ENCODE data around the gene FBN2. TPM values are rescaled to one million over a fixed set of nuclear protein-coding genes. Genes with fewer than 3 reads are reported as not detected.
A peak's percentile ranks its signal among the peaks of the same experiment; 100 is the strongest.

FBN2 gene
- total RNA-seq, 1 experiment from 2014 or later, result 0.31 TPM

- H3K36me3 Mint-ChIP-seq (ENCODE audit: insufficient read depth, unreplicated experiment), result peaks cover 5% of the 10 kb centered on the region
- intact Hi-C loops (cut with micrococcal nuclease; ENCODE audit: unreplicated experiment), result no loop called here
- peak overlapping the region; percentile 74 for H3K27ac Mint-ChIP-seq (ENCODE audit: unreplicated experiment)
Observed at GRCh38 chr5:128579093-128579492, 41.0 kb upstream of the FBN2 start.

GRCh38 chr5:128574041-128574440, 36.0 kb upstream of the FBN2 start:
- Mint-ChIP-seq H3K4me3 (ENCODE audit: low read depth, unreplicated experiment) (no peak overlapping the region), H3K36me3 (ENCODE audit: insufficient read depth, unreplicated experiment) (peaks cover 2% of the 10 kb centered on the region), H3K9me3 (ENCODE audit: low read depth, unreplicated experiment) (no peaks in the 10 kb centered on the region), H3K4me1 (ENCODE audit: low read depth, unreplicated experiment) (peaks cover 20% of the 10 kb centered on the region), H3K27ac (ENCODE audit: unreplicated experiment) (no peak overlapping the region), H3K27me3 (ENCODE audit: unreplicated experiment) (no peaks in the 10 kb centered on the region)
- intact Hi-C loops (cut with micrococcal nuclease; ENCODE audit: unreplicated experiment), result no loop called here
- DNase-seq, result no peak
- TF ChIP-seq CTCF (IDR thresholded peaks at IDR 0.05; ENCODE audit: unreplicated experiment), result no peak
- CTCF ChIA-PET, result no interaction called here
- BruUV-seq (replicated peaks), result no TSS peak

More at GRCh38 chr5:128579093-128579492, 41.0 kb upstream of the FBN2 start:
- Mint-ChIP-seq H3K9me3 (ENCODE audit: low read depth, unreplicated experiment) (peaks cover 7% of the 10 kb centered on the region), H3K27me3 (ENCODE audit: unreplicated experiment) (no peaks in the 10 kb centered on the region), H3K4me1 (ENCODE audit: low read depth, unreplicated experiment) (peaks cover 28% of the 10 kb centered on the region), H3K4me3 (ENCODE audit: low read depth, unreplicated experiment) (no peak overlapping the region)
- no peak for TF ChIP-seq CTCF (IDR thresholded peaks at IDR 0.05; ENCODE audit: unreplicated experiment)
- no peak for DNase-seq
- no TSS peak for BruUV-seq (replicated peaks)
- CTCF ChIA-PET, result interaction anchor here (1.3 to 1.4 kb wide), 2 partner anchors 13 to 1015 kb away, joined by 3 to 5 read pairs; no protein-coding TSS in a partner anchor

GRCh38 chr5:128572930-128573319, 34.9 kb upstream of the FBN2 start:
- no TSS peak for BruUV-seq (replicated peaks)
- DNase-seq, result no peak
- TF ChIP-seq CTCF (IDR thresholded peaks at IDR 0.05; ENCODE audit: unreplicated experiment), result no peak
- Mint-ChIP-seq H3K9me3 (ENCODE audit: low read depth, unreplicated experiment) (no peaks in the 10 kb centered on the region), H3K4me1 (ENCODE audit: low read depth, unreplicated experiment) (peaks cover 9% of the 10 kb centered on the region), H3K27ac (ENCODE audit: unreplicated experiment) (no peak overlapping the region), H3K36me3 (ENCODE audit: insufficient read depth, unreplicated experiment) (no peaks in the 10 kb centered on the region), H3K4me3 (ENCODE audit: low read depth, unreplicated experiment) (no peak overlapping the region), H3K27me3 (ENCODE audit: unreplicated experiment) (no peaks in the 10 kb centered on the region)
- intact Hi-C loops (cut with micrococcal nuclease; ENCODE audit: unreplicated experiment), result no loop called here
- CTCF ChIA-PET, result interaction anchor here (0.6 kb wide), 1 partner anchor 1031 kb away, joined by 4 read pairs; no protein-coding TSS in a partner anchor

- no peak overlapping the region for H3K27ac Mint-ChIP-seq (ENCODE audit: unreplicated experiment)
- CTCF ChIA-PET, result no interaction called here
- no peak for TF ChIP-seq CTCF (IDR thresholded peaks at IDR 0.05; ENCODE audit: unreplicated experiment)
- peaks cover 14% of the 10 kb centered on the region for H3K4me1 Mint-ChIP-seq (ENCODE audit: low read depth, unreplicated experiment)
- no peaks in the 10 kb centered on the region for H3K36me3 Mint-ChIP-seq (ENCODE audit: insufficient read depth, unreplicated experiment)
- BruUV-seq (replicated peaks), result no TSS peak
- no peaks in the 10 kb centered on the region for H3K27me3 Mint-ChIP-seq (ENCODE audit: unreplicated experiment)
- H3K4me3 Mint-ChIP-seq (ENCODE audit: low read depth, unreplicated experiment), result no peak overlapping the region
- DNase-seq, result no peak
- intact Hi-C loops (cut with micrococcal nuclease; ENCODE audit: unreplicated experiment), result no loop called here
- H3K9me3 Mint-ChIP-seq (ENCODE audit: low read depth, unreplicated experiment), result no peaks in the 10 kb centered on the region
Observed at GRCh38 chr5:128572051-128572929, 34.2 kb upstream of the FBN2 start.
